K562 (cell line): ENCODE measurements around the gene LTBP2.

Experiments used
- EGR1 ChIP-seq: fragments of 450-650 bp; conservative IDR thresholded peaks from 2 replicates; pipeline ENCODE4 v1.6.1; 2017; ENCODE audit warnings: mild to moderate bottlenecking
- ILK ChIP-seq: fragments of 450-650 bp; IDR thresholded peaks from 2 replicates; pipeline ENCODE4 v1.6.1; 2016; ENCODE audit warnings: missing genetic modification characterization, low read depth, mild to moderate bottlenecking, missing compliant biosample characterization, moderate library complexity, borderline replicate concordance
- MAFF ChIP-seq: IDR thresholded peaks from 2 replicates; pipeline ENCODE4 v1.6.1; 2012; ENCODE audit warnings: low read length, improper control_type of control experiment
- RBM39 ChIP-seq: fragments of 200-400 bp; formaldehyde crosslinking; optimal IDR thresholded peaks from 2 replicates; pipeline ENCODE3; 2018; ENCODE audit warnings: low read depth, low read length
- SREBF2 ChIP-seq: sonication (generic); formaldehyde crosslinking; IDR thresholded peaks from 2 replicates; pipeline ENCODE4 v1.4.0; 2020; ENCODE audit warnings: mild to moderate bottlenecking, missing genetic modification reagents
- USF2 ChIP-seq: sonication (generic); formaldehyde crosslinking; IDR thresholded peaks from 2 replicates; pipeline ENCODE4 v1.5.0; 2020; ENCODE audit warnings: missing genetic modification reagents
- ZFP1 ChIP-seq: fragments of 450-650 bp; formaldehyde crosslinking; IDR thresholded peaks from 2 replicates; pipeline ENCODE4 v1.4.0; 2020; ENCODE audit warnings: mild to moderate bottlenecking, mixed read lengths
- ZNF518B ChIP-seq: fragments of 250-450 bp; sonication (Bioruptor Pico); IDR thresholded peaks from 2 replicates; pipeline ENCODE4 v1.5.0; 2021; ENCODE audit warnings: mild to moderate bottlenecking, moderate library complexity

GRCh38 chr14:74528886-74529285 is 83.2 kb downstream of the LTBP2 start:
- no peak for TF ChIP-seq ILK (tag)
- no peak for TF ChIP-seq RBM39
- no peak for TF ChIP-seq ZFP1 (CRISPR knock-in tag)
- TF ChIP-seq MAFF: no peak
- TF ChIP-seq USF2 (CRISPR knock-in tag): no peak
- no peak for TF ChIP-seq SREBF2 (CRISPR knock-in tag)
- no peak for TF ChIP-seq EGR1
- TF ChIP-seq ZNF518B (CRISPR knock-in tag): no peak
